Measurements from ENCODE around the gene NDUFS1.
"Not testable (repeated sequence)": the region's sequence is repeated elsewhere in the genome, so short reads cannot be mapped to it uniquely, and the experiment has no call there.

NDUFS1 gene

GRCh38 chr2:206162401-206162800 lies 3.2 kb upstream of the NDUFS1 start:
- not testable (repeated sequence) for DNase-seq (ENCODE audit: low read depth in 2 of 2)

- no peak for DNase-seq (ENCODE audit: low read depth in 2 of 2)
Measured at GRCh38 chr2:206160807-206161179, 1.5 kb upstream of the NDUFS1 start.

GRCh38 chr2:206160125-206160806 lies 1.0 kb upstream of the NDUFS1 start:
- no peak for DNase-seq (ENCODE audit: low read depth in 2 of 2)

- no peak for DNase-seq (ENCODE audit: low read depth in 2 of 2)
Measured at GRCh38 chr2:206158563-206159345, 490 bp downstream of the NDUFS1 start.

GRCh38 chr2:206157014-206157413 lies 2.2 kb downstream of the NDUFS1 start:
- not testable (repeated sequence) for DNase-seq (ENCODE audit: low read depth in 2 of 2)

GRCh38 chr2:206154197-206154596 lies 5.0 kb downstream of the NDUFS1 start:
- no peak for DNase-seq (ENCODE audit: low read depth in 2 of 2)

- DNase-seq (ENCODE audit: low read depth in 2 of 2), result no peak
Measured at GRCh38 chr2:206150631-206151030, 8.6 kb downstream of the NDUFS1 start.

GRCh38 chr2:206150168-206150567 lies 9.1 kb downstream of the NDUFS1 start:
- DNase-seq (ENCODE audit: low read depth in 2 of 2), result no peak

GRCh38 chr2:206149330-206149729 lies 9.9 kb downstream of the NDUFS1 start:
- DNase-seq (ENCODE audit: low read depth in 2 of 2), result no peak

GRCh38 chr2:206145665-206146064 lies 13.6 kb downstream of the NDUFS1 start:
- no peak for DNase-seq (ENCODE audit: low read depth in 2 of 2)

GRCh38 chr2:206144383-206144782 lies 14.9 kb downstream of the NDUFS1 start:
- no peak for DNase-seq (ENCODE audit: low read depth in 2 of 2)

- DNase-seq (ENCODE audit: low read depth in 2 of 2), result no peak
Measured at GRCh38 chr2:206143451-206143850, 15.8 kb downstream of the NDUFS1 start.

- no peak for DNase-seq (ENCODE audit: low read depth in 2 of 2)
Measured at GRCh38 chr2:206127656-206128055, 31.6 kb downstream of the NDUFS1 start.

GRCh38 chr2:206125901-206126300 lies 33.3 kb downstream of the NDUFS1 start:
- DNase-seq (ENCODE audit: low read depth in 2 of 2), result no peak

GRCh38 chr2:206122569-206122968 lies 36.7 kb downstream of the NDUFS1 start:
- DNase-seq (ENCODE audit: low read depth in 2 of 2), result not testable (repeated sequence)

- no peak for DNase-seq (ENCODE audit: low read depth in 2 of 2)
Measured at GRCh38 chr2:206116278-206116677, 43.0 kb downstream of the NDUFS1 start.

GRCh38 chr2:206115026-206115578 lies 44.1 kb downstream of the NDUFS1 start:
- no peak for DNase-seq (ENCODE audit: low read depth in 2 of 2)

- DNase-seq (ENCODE audit: low read depth in 2 of 2), result no peak
Measured at GRCh38 chr2:206112846-206113547, 46.2 kb downstream of the NDUFS1 start.

GRCh38 chr2:206112108-206112507 lies 47.1 kb downstream of the NDUFS1 start:
- DNase-seq (ENCODE audit: low read depth in 2 of 2), result no peak

- DNase-seq (ENCODE audit: low read depth in 2 of 2), result no peak
Measured at GRCh38 chr2:206108713-206109112, 50.5 kb downstream of the NDUFS1 start.

GRCh38 chr2:206105541-206105940 lies 53.7 kb downstream of the NDUFS1 start:
- no peak for DNase-seq (ENCODE audit: low read depth in 2 of 2)

GRCh38 chr2:206105038-206105437 lies 54.2 kb downstream of the NDUFS1 start:
- DNase-seq (ENCODE audit: low read depth in 2 of 2), result no peak

Data from fibroblast of skin of left biceps (primary cell).